AG09319 (cell line): ENCODE data around the gene EEIG1.
"Not testable (repeated sequence)": the region's sequence is repeated elsewhere in the genome, so short reads cannot be mapped to it uniquely, and the experiment has no call there.

Source experiments
- DNase-seq: peaks from one replicate; pipeline ENCODE4 v3.0.0-alpha.2; 2010; ENCODE audit warnings: low read depth; ENCODE audit errors: extremely low read depth
- TF ChIP-seq, protein P1 (sequence below): IDR thresholded peaks from 2 replicates; pipeline ENCODE4 v1.5.1; 2011; ENCODE audit warnings: low read depth, mild to moderate bottlenecking, inconsistent platforms, low read length, moderate library complexity

The EEIG1 gene

GRCh38 chr9:127980706-127981558, at the start of gene EEIG1:
TSS of gene EEIG1 (minus strand) at chr9:127980989. CDS start at chr9:127980137, 852 bp downstream.
- peak; percentile 71 for DNase-seq
- TF ChIP-seq, protein P1, sequence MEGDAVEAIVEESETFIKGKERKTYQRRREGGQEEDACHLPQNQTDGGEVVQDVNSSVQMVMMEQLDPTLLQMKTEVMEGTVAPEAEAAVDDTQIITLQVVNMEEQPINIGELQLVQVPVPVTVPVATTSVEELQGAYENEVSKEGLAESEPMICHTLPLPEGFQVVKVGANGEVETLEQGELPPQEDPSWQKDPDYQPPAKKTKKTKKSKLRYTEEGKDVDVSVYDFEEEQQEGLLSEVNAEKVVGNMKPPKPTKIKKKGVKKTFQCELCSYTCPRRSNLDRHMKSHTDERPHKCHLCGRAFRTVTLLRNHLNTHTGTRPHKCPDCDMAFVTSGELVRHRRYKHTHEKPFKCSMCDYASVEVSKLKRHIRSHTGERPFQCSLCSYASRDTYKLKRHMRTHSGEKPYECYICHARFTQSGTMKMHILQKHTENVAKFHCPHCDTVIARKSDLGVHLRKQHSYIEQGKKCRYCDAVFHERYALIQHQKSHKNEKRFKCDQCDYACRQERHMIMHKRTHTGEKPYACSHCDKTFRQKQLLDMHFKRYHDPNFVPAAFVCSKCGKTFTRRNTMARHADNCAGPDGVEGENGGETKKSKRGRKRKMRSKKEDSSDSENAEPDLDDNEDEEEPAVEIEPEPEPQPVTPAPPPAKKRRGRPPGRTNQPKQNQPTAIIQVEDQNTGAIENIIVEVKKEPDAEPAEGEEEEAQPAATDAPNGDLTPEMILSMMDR = no peak

GRCh38 chr9:128027705-128028104, 46.9 kb upstream of the EEIG1 start:
- no peak for DNase-seq
- TF ChIP-seq, protein P1 = no peak

GRCh38 chr9:128026773-128027541, 46.2 kb upstream of the EEIG1 start:
- TF ChIP-seq, protein P1 = no peak
- no peak for DNase-seq

DNA sequence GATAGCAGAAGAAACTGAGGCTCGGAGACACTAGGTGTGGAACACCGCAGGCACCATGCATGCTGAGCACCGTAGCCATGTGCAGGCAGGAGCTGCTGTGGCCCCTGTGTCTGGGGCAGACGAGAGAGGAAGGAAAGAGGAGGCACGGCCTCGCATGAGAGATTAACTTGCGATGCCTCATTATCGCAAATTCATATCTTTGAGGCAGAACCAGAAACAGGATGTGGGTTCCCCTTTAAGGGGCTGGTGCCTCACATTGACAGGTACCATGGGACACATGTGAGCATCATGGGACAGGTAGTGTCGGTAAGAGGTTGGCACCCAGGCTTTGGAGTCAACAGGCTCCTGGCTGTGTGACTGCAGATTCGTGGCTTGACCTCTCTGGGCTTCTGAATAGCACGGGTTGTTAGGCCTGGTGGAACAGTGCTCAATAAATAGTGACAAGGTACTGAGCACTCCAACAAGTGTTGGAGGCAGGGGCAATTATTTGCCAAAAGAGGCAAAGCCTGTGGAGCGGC, 45.5 kb upstream of the EEIG1 start:
- DNase-seq = no peak
- TF ChIP-seq, protein P1 = no peak

DNA sequence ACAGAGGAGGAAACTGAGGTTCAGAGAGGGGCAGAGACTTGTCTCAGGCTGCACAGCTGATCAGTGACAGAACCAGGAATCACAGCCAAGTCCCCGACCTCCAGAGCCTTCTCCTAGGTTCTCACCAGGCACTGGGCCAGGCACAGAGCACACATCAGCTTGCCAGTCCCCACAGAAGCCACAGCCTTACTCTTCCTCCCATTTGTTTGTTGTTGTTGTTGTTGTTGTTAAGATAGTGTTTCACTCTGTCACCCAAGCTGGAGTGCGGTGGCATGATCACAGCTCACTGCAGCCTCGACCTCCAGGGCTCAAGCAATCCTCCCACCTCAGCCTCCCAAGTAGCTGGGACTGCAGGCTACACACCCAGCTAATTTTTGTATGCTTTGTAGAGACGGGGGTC, 44.9 kb upstream of the EEIG1 start:
- TF ChIP-seq, protein P1 = no peak

DNA sequence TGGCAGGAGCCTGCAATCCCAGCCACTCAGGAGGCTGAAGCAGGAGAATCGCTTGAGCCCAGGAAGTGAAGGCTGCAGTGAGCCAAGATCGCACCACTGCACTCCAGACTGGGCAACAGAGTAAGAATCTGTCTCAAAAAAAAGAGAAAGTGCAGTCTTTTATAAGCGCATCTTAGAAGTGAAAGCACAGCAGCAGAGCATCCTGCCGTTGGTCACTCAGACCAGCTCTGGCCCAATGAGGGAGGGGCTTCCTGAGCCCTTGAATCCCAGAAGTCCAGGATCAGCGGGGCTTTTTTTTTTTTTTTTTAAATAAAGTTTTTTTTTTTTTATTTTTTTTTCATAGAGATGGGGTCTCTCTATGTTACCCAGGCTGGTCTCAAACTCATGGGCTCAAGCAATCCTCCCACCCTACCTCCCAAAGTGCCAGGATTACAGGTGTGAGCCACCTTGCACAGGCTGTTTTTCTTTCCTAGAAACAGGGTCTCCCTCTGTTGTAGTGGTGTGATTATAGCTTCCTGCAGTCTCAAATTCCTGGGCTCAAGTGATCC, 44.0 kb upstream of the EEIG1 start:
- TF ChIP-seq, protein P1 = no peak
- DNase-seq = no peak

More for the DNA sequence above, 44.9 kb upstream of the EEIG1 start:
- DNase-seq = no peak

DNA sequence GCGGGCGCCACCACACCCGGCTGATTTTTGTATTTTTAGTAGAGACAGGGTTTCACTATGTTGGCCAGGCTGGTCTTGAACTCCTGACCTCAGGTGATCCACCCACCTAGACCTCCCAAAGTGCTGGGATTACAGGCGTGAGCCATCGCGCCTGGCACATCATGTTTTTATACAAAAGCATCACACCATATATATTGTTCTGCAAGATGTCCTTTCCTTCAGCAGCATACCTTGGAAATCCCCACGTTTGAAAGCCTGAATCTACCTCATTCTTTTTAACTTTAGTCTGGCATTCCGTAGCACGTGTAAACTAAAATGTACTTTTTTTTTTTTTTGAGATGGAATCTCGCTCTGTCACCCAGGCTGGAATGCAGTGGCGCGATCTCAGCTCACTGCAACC, 42.9 kb upstream of the EEIG1 start:
- DNase-seq = not testable (repeated sequence)
